ENCODE measurements around the gene KDM8.
A peak's percentile ranks its signal among the peaks of the same experiment; 100 is the strongest.
"Not testable (repeated sequence)": the region's sequence is repeated elsewhere in the genome, so short reads cannot be mapped to it uniquely, and the experiment has no call there.

The KDM8 gene

DNA sequence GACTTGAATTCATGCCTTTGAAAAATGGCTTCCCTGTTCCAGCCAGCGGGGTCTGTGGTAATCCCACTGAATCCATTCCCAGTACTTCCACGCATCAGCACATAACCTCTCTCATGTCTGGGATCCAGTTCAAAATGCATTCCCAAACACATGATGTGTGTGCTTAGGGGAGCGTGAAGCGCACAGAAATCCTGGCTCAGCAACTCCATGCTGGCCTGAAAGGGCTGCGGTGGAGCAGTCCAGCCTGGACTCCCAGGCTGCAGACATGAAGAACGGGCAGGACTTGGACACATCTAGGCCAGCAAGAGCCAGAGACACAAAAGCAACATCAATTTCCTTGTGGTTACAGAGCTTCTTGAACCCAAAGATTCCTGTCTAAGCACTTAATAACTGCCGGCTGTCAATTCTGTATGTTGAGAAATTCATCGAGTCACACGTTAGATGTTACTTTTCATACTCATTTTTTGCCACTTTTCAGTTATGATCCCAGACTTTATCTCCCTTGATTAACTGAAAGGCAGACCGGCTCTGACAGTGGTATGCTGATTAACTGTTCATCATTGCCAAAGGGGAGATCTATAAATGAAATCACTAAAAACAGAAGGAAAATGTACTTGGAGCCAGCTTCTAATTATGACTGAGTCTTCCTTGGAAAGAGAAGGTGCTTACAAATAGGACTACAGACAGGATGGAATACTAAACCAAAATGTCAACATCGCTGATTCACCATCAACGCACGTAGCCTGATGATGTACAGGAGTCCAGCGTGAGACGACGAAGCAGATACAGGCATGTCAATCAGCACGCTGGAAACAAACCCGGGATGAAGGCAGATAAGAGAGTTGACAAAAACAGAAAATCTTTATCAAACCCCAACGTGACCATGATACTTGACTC is 42.2 kb downstream of the KDM8 start:
- no peak for DNase-seq

DNA sequence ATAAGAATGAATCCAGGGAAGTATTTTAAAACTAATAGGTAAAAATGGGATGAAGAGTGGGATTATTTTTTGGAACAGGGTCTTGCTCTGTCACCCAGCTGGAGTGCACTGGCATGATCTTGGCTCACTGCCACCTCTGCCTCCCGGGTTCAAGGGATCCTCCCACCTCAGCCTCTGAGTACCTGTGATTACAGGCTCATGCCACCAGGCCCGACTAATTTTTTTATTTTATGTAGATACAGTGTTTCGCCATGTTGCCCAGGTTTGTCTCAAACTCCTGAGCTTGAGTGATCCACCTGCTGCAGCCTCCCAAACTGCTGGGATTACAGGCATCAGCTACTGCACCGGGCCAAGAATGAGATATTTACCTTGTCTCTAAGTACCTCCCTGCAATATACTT is 43.1 kb downstream of the KDM8 start:
- no peak for DNase-seq

DNA sequence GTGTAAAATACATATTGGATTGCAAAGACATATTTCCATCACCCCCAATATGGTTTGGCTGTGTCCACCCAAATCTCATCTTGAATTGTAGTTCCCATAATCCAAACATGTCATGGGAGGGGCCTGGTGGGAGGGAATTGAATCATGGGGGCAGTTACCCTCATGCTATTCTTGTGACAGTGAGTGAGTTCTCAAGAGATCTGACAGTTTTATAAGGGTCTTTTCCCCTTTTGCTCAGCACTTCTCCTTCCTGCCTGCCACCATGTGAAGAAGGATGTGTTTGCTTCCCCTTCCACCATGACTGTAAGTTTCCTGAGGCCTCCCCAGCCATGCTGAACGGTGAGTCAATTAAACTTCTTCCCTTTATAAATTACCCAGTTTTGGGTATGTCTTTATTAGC is 43.8 kb downstream of the KDM8 start:
- not testable (repeated sequence) for DNase-seq

DNA sequence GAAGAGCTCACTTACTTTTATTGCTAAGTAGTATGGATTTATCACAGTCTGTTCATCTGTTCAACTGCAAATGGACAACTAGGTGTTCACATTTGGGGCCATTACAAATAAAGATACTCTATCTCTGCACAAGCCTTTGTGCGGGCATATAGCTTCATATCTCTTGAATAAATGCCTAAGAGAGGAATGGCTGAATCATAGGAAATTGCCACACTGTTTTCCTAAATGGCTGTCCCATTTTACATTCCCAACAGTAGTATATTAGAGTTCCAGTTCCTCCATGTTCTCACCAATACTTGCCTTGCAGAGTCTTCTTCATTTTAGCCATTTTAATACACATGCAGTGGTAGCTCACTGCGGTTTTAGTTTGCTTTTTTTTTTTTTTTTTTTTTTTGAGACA is 44.7 kb downstream of the KDM8 start:
- DNase-seq: no peak

DNA sequence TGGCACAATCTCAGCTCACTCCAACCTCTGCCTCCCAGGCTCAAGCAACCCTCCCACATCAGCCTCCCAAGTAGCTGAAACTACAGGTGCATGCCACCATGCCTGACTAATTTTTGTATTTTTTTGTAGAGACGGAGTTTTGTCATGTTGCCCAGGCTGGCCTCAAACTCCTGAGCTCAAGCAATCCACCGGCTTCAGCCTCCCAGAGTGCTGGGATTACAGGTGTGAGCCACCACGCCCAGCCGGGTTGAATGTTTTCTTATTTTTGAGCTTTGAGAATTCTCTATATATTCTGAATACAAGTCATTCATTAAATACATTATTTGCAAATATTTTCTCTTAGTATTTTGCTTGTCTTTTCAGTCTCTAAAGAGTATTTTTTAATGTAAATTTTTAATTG is 45.6 kb downstream of the KDM8 start:
- not testable (repeated sequence) for DNase-seq

DNA sequence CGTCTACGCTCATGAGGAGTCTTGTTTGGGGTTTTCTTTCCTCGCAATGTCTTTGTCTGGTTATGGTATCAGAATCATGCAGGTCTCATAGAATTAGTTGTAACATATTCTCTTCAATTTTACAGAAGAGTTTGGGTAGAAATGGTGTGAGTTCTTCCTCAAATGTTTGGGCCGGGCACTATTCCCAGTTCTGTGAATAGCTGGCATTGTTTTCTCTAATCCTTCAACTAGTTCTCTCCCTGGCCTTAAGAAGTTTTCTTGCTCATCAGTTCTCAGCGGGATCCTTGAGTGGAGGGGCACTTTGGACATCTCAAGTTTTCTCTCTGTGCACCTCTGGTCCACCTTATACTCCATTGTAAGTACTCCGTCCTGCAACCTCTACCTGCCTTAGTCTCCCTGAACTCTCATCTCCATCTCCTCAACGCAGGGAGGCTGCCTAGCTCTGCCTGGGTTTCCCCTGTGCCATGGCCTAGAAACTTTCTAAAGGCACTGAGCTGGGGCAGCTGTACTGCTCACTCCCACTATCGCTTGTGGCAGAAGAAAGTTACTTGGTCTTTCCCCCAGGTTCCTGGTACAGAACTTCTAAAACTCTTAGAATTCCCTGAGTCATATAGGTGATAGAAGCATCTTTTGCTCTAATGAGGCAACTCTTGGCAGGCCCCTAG is 48.3 kb downstream of the KDM8 start:
- DNase-seq: no peak

DNA sequence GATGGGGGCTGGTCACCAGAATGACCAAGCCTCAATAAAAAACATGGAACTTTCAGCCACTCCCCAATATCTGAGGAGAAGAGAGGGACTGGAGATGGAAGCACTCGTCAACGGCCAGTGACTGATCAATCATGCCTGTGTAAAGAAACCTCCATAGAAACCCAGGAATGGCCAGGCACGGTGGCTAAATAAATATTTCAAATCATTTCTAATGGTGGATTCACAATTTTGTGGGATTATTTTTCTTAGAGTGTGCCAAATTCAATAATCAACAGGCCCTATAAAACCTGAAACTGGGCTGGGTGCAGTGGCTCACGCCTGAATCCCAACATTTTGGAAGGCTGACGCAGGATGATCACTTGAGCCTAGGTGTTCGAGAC is 48.9 kb downstream of the KDM8 start:
- DNase-seq: no peak

DNA sequence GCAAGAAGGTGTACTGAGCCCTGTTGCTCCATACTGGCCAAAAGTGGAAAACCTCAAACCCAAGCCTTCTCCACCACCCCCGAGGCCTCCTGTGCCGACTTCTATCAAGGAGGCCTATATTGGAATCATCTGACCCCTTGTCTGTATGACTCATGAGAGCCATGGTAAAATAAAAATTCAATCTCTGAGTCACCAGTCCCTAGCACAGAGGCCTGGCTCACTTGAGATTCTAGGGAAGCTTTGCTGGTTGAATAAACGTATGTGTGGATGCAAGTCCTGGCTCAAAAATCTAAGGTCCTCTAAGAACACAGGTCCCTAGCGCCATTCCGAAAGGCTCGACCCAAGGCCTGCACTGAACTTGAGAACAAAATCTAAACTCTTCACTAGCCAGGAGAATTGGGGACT is 50.2 kb downstream of the KDM8 start:
- no peak for DNase-seq

DNA sequence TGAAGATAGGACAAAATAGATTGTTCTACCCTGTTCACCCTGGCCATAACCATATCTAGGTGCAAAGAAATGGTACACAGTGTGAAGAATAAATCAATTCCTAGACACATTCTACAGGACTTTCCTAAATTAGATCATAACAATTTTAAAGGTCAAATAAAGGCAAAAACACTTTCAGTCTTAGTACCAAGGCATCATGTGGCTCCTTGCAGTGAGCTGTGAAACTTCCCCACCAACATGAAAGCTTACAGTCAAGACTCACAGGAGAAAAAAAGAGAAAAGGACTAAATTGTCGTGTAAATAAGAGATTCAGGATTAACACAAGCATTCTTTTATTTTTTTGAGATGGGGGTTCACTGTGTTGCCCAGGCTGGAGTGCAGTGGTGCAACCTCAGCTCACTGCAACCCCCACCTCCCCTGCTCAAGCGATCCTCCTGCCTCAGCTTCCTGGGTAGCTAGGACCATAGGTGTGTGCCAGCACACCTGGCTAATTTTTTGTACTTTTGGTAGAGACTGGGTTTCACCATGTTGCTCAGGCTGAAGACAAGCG is 51.0 kb downstream of the KDM8 start:
- DNase-seq: no peak

DNA sequence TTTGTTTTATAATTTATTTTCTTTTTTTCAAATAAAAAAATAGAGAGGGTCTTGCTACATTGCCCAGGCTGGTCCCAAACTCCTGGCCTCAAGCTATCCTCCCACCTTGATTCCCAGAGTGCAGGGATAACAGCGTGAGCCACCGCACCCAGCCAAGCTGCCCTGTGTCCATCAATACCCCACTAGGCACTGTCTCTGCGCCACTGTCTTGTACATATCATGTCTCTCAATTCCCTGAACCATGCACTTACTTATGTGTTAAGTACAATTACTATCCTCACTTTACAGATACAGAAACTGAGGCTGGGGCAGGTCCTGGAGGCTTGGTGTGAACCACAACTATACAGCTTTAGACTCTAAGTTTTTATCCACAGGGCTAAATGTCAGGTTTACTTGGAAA is 53.5 kb downstream of the KDM8 start:
- no peak for DNase-seq

DNA sequence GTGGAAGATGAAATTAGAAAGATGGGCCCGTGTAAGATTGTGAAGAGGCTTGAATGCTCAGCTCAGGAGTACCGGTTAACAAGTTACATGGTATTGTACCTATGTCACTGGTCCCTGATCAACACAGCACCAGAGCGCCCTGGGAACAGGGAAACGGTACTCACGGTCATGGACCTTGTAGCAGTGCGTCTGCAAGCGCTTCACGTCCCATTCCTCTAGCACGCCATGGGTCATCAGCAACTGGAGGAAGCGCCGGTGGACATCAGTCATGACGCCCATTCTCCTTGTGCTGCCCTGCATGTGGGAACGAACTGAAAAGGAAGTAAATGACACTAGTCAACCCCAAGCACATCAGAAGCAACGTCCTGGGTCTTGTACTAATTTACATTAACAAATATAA is 53.9 kb downstream of the KDM8 start:
- no peak for DNase-seq

DNA sequence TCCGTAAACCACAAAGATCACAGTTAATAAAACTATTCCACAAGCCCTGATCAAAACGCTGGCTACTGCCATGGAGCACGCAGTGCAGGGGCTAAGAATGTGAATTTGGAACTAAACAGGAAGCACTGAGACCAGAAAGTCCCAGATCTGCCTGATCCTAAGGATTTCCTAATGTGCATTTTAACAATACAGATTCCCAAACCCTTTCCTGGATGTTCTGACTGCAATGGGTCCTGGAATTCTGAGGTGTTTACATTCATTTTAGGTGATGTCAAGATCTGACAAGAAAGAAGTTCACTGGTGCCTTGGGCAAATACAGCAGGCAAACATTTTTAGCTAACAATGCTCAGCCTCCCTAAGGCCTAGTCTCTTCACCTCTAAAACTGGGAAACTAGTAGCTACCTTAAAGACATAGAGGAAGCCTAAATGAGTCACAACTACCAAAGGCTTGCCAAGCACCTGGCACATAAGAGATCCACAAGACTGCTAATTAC is 55.0 kb downstream of the KDM8 start:
- DNase-seq: no peak

DNA sequence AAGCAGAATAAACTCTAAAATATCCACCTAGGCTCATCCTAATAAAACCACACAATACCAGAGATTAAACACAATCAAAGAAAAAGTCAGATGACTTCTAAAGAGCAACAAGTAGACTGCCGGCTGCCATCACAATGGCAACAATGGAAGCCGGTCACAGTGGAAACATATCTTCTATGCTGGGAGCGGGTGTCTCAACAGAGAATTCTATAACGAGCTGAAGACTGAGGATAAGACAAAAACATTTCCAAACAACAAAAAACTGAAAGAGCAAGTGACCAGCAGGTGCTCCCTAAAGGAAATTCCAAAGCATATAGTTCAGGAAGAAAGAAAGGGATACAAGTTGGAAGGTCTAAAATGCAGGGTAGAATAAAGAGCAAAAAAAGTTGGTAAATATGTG is 56.4 kb downstream of the KDM8 start:
- DNase-seq: no peak

DNA sequence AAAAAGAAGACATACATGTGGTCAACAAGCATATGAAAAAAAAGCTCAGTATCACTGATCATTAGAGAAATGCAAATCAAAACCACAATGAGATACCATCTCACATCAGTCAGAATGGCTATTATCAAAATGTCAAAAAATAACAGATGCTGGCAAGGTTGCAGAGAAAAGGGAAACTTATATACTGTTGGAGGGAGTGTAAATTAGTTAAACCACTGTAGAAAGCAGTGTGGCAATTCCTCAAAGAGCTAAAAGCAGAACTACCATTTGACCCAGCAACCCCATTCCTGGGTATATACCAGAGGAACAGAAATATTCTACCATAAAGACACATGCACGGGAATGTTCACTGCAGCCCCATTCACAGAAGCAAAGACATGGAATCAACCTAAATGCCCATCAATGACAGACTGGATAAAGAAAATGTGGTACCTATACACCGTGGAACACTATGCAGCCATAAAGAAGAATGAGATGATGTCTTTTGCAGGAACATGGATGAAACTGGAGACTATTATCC is 59.6 kb downstream of the KDM8 start:
- DNase-seq: not testable (repeated sequence)

DNA sequence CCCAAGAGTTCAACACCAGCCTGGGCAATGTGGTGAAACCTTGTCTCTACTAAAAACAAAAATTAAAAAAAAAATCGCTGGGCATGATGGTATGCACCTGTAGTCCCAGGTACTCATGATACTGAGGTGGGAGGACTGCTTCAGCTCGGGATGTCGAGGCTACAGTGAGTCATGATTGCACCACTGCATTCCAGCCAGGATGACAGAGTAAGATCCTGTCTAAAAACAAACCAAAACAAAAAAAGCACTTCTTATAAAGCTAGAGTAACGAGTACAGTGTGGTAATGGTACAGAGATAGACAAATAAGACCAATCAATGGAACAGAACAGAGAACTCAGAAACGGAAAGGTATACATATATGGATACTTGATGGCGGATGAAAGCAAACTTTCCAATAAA is 60.8 kb downstream of the KDM8 start:
- no peak for DNase-seq

DNA sequence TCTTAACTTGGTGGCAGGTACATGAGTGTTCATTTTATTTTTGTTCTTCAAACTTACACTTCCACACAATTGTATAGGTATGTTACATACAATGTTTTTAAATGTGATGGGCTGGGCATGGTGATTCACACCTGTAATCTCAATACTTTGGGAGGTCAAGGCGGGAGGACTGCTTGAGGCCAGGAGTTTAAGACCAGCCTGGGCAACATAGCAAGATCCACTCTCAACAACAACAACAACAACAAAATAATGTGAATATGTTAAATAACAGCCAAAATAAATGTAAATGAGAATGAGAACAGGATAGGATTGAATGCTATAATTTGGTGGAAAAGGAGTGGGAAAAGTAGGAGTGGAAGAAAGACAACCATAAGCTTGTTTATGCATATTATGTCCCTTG is 62.7 kb downstream of the KDM8 start:
- no peak for DNase-seq

DNA sequence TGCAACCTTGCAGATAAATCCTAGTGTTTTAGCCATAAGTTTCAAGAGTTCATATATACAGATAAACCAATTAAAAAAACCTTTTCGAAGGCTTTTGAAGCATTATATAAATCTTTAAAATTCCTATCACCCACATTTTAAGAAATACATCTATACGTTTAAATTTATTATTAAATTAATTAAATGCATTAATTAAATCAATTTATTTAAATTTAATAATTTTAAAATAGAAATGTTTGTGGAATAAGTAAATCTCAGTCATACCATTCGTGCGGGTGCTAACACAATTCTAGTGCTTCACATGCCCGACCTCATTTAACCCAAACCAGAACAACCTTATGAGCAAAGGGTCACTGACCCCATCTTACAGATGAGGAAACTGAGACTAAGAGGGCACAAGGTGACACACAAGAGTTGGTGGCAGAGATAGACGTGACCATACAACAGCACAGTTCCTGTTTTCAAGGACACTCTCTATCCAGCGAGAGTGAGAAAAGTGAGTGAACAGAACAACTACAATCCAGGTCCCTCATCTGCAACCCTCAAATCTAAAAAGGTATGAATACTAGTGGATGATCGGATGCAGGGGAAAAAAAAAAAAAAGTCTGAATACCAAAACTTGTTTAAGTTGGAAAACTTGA is 63.8 kb downstream of the KDM8 start:
- no peak for DNase-seq

DNA sequence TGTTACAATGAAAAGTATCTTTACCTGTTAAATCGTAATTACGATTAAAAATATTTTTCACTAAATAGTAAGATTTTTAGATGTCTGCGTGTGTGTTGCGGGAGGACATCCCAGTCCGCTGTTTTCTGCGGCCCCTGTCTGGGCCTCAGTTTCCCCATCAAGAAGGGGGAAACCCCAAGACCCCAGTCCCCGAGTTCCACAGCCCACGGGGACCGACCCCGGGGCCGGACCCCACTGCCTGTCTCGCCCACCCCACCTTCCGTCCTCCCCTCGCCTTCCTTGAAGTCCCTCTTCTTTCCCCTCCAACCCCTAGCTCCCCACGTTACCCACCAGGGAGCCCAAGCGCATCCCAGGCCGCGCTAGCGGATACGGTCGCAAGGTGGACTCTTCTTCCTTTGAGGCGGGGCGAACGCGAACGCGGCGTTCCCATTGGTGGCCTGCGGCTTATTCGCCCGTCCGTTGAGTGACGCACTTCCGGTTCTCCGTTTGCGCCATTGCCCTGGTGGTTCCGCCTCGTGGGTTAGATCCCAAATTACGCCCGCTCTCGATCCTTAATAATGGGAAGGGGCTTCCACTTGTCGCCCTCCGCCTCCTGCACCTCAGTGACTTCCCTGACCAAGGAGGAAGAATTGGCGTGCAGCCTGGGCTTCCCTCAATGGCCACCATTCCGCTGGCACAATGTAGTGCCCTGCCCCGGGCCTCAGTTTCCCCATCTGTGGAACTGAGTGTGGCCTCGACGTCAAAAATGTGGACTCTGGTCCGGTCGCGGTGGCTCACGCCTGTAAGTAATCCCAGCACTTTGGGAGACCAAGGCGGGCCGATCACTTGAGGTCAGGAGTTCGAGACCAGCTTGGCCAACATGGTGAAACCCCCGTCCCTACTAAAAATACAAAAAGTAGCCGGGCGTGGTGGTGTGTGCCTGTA is 65.3 kb downstream of the KDM8 start, which contains the start of gene NSMCE1:
Gene NSMCE1 (minus strand): TSS at position 397 of the 924 bp plus-strand sequence. CDS start 11,202 bp downstream, outside the sequence.
- peak; percentile 96 to 97 for DNase-seq

DNA sequence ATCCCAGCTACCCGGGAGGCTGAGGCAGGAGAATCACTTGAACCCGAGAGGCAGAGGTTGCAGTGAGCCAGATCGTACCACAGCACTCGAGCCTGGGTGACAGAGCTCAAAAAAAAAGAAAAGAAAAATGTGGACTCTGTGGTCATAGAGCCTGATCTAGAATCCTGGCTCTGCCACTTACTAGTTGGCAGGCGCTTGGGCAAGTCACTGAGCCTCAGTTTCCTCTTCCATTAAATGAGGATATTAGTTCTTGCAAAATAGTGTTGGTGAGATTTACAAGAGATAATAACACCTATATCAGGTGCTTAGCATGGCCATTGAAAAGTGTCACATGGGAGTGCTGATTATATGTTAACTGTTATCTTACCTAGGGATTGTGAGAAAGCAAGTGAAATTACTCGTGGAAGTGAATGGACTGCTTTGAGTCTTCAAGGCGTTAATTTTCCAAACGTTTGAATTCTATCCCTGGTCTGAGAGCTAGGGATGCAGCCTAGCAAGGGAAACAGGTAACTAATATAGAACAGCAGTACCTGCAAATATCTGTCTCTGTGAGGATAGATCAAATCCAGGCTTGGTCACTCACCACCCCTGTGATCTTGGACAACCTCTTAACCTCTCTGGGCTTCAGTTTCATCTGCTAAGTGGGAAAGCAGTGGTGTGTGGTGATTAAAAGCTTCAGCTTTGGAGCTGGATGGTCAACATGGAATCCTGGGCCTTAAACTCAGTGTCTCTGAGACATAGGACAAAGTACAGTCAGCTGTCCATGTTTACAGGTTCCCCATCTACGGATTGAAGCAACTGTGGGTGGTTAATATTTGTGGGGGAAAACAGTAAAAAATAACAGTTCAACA is 66.2 kb downstream of the KDM8 start:
- DNase-seq: no peak

DNA sequence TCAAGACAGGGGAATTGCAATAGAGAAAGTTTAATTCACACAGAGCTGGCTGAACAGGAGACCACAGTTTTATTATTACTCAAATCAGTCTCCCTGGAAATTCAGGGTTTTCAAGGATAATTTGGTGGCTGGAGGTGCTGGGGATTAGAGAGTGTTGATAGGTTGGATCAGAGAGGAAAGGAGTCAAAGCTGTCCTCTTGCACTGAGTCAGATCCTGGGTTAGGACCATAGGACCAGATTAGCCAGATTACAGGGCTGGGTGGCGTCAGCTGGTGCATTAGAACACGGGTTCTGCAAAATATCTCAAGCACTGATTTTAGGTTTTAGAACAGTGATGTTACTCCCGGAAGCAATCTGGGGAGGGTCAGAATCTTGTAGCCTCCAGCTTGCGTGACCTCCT is 67.0 kb downstream of the KDM8 start:
- no peak for DNase-seq

Measured in CD4-positive, alpha-beta T cell treated with Interleukin-4 for 1 hour (primary cell).